Measurements from ENCODE around the gene NPW. TPM values are rescaled to one million over a fixed set of nuclear protein-coding genes. Genes with fewer than 3 reads are reported as not detected.

The NPW gene
- total and polyA plus RNA-seq, 2 of the 8 experiments (the other 6 are each of a cell fraction or from before 2014, with no cell fraction given), result 4.0 to 10.3 TPM

GRCh38 chr16:2042986-2043666 lies 23.5 kb downstream of the NPW start:
- Histone ChIP-seq H2BK15ac (ENCODE audit: low read length) (no peak overlapping the region), H3K36me3 (ENCODE audit: control insufficient read depth in 2 of 4, insufficient read depth in 4 of 4, low read length in 3 of 4) (peaks cover 0 to 3% (median 0%) of the 10 kb centered on the region in 4 experiments; a peak in 1 of 8 replicates), H3K14ac (ENCODE audit: insufficient read length) (no peak overlapping the region), H3K4me2 (ENCODE audit: insufficient read depth in 1 of 2, low read depth in 2 of 2, low read length in 2 of 2) (no peak overlapping the region), H3K9me3 (ENCODE audit: insufficient read depth in 2 of 2, low read depth in 1 of 2, low read length in 1 of 2) (no peaks in the 10 kb centered on the region), H3K4me3 (ENCODE audit: extremely low read depth in 1 of 4, insufficient read depth in 2 of 4, low read depth in 3 of 4, low read length in 4 of 4) (no peak overlapping the region), H3K27me3 (replicated peaks in 1 of 4; ENCODE audit: control insufficient read depth in 3 of 4, extremely low read depth in 1 of 4, insufficient read depth in 3 of 4, low read length in 3 of 4) (no peaks in the 10 kb centered on the region; a peak in 1 of 7 replicates), H3K23me2 (ENCODE audit: low read depth, low read length) (peaks cover 6% of the 10 kb centered on the region; the same call in 1 of the 2 replicates), H4K20me1 (replicated peaks in 1 of 2; ENCODE audit: control insufficient read depth in 1 of 2, insufficient read depth in 2 of 2, low read length in 2 of 2) (peaks cover 0 to 5% of the 10 kb centered on the region in 2 experiments), H3K23ac (ENCODE audit: insufficient read length) (no peak overlapping the region), H2BK12ac (ENCODE audit: low read depth, low read length) (no peak overlapping the region), H3K18ac (ENCODE audit: extremely low read depth, low read length) (no peak overlapping the region), H4K91ac (replicated peaks; ENCODE audit: insufficient read length, low read length) (no peak overlapping the region), H2BK20ac (ENCODE audit: low read length) (no peak overlapping the region), H2BK5ac (ENCODE audit: low read depth, low read length) (no peak overlapping the region), H2BK120ac (replicated peaks; ENCODE audit: low read depth, low read length) (no peak overlapping the region), H3K56ac (replicated peaks; ENCODE audit: insufficient read length, low read depth, low read length) (no peak overlapping the region), H3K79me2 (ENCODE audit: control insufficient read depth in 1 of 2, insufficient read depth in 2 of 2, low read length in 2 of 2) (peaks cover 0 to 5% of the 10 kb centered on the region in 2 experiments; a peak in 1 of 4 replicates), H4K8ac (ENCODE audit: extremely low read depth, insufficient read depth, low read length) (0 out of 2 replicates have a peak overlapping the region, but pooled peaks have one; percentile 25), H3K79me1 (ENCODE audit: low read depth, low read length) (no peaks in the 10 kb centered on the region), H2AFZ (ENCODE audit: low read length) (no peak overlapping the region), H4K5ac (ENCODE audit: insufficient read length, low read depth, low read length) (no peak overlapping the region), H3K4me1 (replicated peaks in 1 of 4; ENCODE audit: control insufficient read depth in 3 of 4, insufficient read depth in 4 of 4, low read length in 3 of 4) (peaks cover 0 to 4% (median 0%) of the 10 kb centered on the region in 4 experiments; a peak in 4 of 7 replicates), H3K9ac (replicated peaks in 1 of 4; ENCODE audit: extremely low read depth in 1 of 4, low read depth in 3 of 4, low read length in 3 of 4) (no peak overlapping the region; a peak in 1 of 7 replicates), H2AK5ac (ENCODE audit: low read depth, low read length) (no peak overlapping the region), H3K4ac (replicated peaks; ENCODE audit: insufficient read length, low read depth, low read length) (no peak overlapping the region), H3K27ac (ENCODE audit: low read depth, low read length) (no peak overlapping the region)
- no peak for FAIRE-seq
- WGBS, 2 experiments (ENCODE audit: extremely low coverage in 1 of 2, insufficient coverage in 1 of 2, insufficient read length in 1 of 2, insufficient replicate concordance in 2 of 2, low coverage in 1 of 2, low lambda C conversion rate in 2 of 2, missing lambda C conversion rate in 1 of 2), result 97% methylated on average over 11 of the region's 11 CpGs; no CpG with 5 or more reads in 1 of the 2 experiments
- no peak for DNase-seq (ENCODE audit: low read depth in 1 of 2, low spot score in 2 of 2)
- ChIA-PET POLR2A (ENCODE audit: partially characterized antibody) (interaction anchor here (1.2 kb wide), 1 partner anchor 111 kb away, joined by 3 read pairs; no protein-coding TSS in a partner anchor), CTCF (ENCODE audit: partially characterized antibody) (interaction anchor here (1.3 to 1.4 kb wide), 2 partner anchors 14 to 15 kb away, joined by 3 read pairs; no protein-coding TSS in a partner anchor)
- TF ChIP-seq RNF2 (IDR thresholded peaks at IDR 0.05; ENCODE audit: borderline replicate concordance, low read depth, low read length, missing control alignments, poor library complexity, severe bottlenecking) (no peak), RFX5 (IDR thresholded peaks at IDR 0.05; ENCODE audit: borderline replicate concordance, low read depth, low read length) (no peak), GABPA (IDR thresholded peaks at IDR 0.05; ENCODE audit: borderline replicate concordance, insufficient read depth, low read length) (no peak), EZH2 (IDR thresholded peaks at IDR 0.05; ENCODE audit: low read depth, low read length, severe bottlenecking) (no peak), ATF2 (IDR thresholded peaks at IDR 0.05; ENCODE audit: low read length) (no peak), ASH2L (IDR thresholded peaks at IDR 0.05; ENCODE audit: low read length) (no peak), BACH1 (IDR thresholded peaks at IDR 0.05; ENCODE audit: low read length) (no peak), YY1 (IDR thresholded peaks at IDR 0.05; ENCODE audit: low read depth, low read length) (no peak)
